ENCODE results near the gene ACACB.
"Not testable (repeated sequence)": the region's sequence is repeated elsewhere in the genome, so short reads cannot be mapped to it uniquely, and the experiment has no call there.

The ACACB gene

DNA sequence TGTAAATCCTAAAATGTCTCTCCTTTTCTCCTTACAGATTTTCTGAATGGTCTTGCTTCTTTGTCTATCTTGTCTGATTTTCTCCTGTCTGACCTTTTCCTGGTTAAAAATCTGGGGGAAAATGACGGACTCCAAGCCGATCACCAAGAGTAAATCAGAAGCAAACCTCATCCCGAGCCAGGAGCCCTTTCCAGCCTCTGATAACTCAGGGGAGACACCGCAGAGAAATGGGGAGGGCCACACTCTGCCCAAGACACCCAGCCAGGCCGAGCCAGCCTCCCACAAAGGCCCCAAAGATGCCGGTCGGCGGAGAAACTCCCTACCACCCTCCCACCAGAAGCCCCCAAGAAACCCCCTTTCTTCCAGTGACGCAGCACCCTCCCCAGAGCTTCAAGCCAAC, 23.0 kb downstream of the ACACB start:
- DNase-seq (ENCODE audit: extremely low read depth in 1 of 2, low read depth in 1 of 2): no peak

DNA sequence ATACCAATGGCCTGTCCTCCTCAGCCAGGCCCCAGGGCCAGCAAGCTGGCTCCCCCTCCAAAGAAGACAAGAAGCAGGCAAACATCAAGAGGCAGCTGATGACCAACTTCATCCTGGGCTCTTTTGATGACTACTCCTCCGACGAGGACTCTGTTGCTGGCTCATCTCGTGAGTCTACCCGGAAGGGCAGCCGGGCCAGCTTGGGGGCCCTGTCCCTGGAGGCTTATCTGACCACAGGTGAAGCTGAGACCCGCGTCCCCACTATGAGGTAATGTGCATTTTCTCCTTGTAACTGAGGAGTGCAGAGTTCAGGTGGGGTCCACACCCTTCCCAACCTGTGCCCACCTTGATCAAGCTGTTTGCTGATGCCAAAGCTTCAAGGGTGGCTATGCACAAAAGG, 23.4 kb downstream of the ACACB start:
- DNase-seq (ENCODE audit: extremely low read depth in 1 of 2, low read depth in 1 of 2): no peak

DNA sequence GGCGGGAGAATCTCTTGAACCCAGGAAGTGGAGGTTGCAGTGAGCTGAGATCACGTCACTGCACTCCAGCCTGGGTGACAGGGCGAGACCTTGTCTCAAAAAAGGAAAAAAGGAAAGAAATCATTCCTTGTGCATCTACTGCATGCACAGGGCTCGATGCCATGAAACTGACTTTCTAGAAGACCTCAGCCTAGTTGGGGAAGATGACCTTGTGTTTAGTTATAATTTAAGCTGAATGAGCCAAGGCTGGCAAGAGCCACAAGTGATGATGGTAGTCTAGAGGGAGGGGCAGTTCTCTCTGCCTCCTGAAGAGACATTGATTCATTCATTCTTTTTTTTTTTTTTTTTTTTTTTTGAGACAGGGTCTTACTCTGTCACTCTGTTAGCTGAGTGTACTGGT, 24.2 kb downstream of the ACACB start:
- DNase-seq (ENCODE audit: extremely low read depth in 1 of 2, low read depth in 1 of 2): no peak

DNA sequence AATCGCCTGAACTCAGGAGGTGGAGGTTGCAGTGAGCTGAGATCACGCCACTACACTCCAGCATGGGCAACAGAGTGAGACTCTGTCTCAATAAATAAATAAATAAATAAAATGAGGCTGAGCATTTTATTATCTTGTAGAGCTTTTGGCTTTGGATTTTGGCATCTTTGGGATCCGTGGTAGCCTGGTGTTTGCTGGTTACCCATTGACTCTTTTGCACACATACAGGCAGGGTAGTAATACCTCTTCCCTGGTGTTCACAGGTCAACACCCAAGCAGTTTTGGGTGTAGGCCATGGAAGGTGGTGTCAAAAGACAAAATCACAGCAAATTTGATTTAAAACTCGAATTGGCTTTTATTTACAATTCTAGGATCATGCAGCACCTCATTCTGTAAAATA, 27.8 kb downstream of the ACACB start:
- no peak for DNase-seq (ENCODE audit: extremely low read depth in 1 of 2, low read depth in 1 of 2)

DNA sequence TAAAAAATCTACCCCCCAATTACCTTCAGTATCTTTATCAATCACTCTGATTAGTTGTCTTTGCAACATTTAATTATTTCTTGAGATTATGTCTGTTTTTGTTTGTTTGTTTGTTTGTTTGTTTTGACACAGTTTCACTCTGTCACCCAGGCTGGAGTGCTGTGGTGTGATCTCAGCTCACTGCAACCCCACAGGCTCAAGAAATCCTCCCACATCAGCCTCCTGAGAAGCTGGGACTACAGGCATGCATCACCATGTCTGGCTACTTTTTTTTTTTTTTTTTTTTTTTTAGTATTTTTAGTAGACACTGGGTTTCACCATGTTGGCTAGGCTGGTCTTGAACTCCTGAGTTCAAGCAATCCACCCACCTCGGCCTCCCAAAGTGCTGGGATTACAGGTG, 30.7 kb downstream of the ACACB start:
- not testable (repeated sequence) for DNase-seq (ENCODE audit: extremely low read depth in 1 of 2, low read depth in 1 of 2)

DNA sequence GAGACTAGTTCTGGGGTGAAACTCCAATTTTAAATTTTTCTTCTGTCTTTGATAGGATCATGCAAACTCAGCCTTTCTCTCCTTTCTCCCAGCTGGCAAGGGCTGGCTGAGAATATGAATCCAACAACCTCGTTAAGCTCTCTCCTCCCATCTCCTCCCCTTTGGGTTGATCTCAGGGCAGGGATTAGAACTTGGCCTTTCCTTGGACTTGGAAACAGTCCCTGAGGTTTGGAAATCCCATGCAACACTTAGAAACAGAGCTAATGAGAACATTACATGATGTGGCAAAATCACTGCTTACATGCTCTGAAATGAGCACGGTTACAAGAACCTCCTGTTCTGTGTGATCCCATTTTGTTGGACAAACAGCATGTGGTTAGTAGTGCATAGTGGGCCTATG, 31.6 kb downstream of the ACACB start:
- DNase-seq (ENCODE audit: extremely low read depth in 1 of 2, low read depth in 1 of 2): no peak

DNA sequence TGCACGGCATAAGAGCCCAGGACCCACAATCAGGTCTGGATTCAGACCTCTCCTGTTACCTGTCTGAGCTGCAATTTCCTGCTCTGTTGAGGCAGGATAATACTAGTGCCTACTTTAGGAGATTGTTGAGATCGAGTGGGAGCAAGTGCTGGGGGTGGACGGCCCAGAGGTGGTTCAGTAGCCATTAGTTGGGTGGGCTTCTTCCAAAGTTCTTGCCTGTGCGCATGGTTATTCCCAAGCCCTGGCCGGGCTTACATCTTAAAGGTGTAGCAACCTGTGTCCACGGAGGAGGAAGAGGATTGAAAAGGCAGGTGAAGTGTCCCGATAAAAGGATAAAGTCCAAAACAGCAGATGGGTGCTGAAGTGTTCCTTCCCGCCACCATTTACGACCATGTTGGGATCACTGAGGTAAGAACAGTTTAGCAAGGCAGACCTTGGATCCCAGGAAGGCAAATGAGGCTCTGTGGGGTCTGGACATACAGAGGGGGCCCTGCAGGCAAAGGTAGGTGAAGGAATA, 33.8 kb downstream of the ACACB start:
- DNase-seq (ENCODE audit: extremely low read depth in 1 of 2, low read depth in 1 of 2): no peak

DNA sequence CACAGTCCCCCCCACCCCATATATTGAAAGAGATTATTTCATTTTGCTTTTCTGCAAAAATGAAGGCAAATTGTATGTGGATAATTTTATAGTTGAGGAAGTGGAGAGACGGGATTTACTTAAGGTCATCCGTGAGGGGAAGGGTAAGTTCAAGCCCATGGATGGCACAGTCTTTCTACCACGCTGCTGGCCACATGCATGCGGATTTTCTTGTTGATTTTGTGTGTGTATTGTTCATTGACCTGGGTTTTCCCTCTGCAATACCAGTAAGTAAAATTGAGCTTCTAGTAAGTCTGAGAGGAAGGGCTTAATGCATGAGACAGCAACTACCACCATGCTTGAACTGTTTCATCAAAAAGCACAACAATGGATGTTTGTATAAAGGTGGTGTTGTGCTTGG, 35.1 kb downstream of the ACACB start:
- DNase-seq (ENCODE audit: extremely low read depth in 1 of 2, low read depth in 1 of 2): no peak

DNA sequence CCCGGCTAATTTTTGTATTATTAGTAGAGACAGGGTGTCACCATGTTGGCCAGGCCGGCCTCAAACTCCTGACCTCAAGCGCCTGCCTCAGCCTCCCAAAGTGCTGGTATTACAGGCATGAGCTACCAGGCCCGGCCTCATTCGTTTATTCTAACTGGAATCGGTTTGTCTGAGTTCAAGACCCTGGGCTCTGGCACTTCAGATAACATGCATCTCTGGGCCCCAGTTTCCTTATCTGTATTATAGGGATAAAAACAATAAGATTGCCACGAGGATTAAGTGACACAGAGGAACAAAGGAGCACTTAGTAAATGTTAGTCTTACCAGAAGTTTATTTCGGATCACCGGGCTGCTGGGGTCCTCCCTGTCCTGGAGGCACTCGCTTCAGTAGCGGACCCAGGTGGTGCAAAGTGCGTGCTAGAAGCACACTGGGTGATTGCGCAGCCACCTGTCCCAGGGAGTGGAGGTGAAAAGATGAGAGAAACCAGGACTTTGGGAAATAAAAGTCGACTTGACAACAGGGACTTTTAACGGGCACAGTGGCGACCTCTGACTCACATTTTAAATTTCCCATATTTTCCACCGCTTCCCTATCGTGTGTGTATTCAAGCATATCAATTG, 37.5 kb downstream of the ACACB start:
- DNase-seq (ENCODE audit: extremely low read depth in 1 of 2, low read depth in 1 of 2): no peak

DNA sequence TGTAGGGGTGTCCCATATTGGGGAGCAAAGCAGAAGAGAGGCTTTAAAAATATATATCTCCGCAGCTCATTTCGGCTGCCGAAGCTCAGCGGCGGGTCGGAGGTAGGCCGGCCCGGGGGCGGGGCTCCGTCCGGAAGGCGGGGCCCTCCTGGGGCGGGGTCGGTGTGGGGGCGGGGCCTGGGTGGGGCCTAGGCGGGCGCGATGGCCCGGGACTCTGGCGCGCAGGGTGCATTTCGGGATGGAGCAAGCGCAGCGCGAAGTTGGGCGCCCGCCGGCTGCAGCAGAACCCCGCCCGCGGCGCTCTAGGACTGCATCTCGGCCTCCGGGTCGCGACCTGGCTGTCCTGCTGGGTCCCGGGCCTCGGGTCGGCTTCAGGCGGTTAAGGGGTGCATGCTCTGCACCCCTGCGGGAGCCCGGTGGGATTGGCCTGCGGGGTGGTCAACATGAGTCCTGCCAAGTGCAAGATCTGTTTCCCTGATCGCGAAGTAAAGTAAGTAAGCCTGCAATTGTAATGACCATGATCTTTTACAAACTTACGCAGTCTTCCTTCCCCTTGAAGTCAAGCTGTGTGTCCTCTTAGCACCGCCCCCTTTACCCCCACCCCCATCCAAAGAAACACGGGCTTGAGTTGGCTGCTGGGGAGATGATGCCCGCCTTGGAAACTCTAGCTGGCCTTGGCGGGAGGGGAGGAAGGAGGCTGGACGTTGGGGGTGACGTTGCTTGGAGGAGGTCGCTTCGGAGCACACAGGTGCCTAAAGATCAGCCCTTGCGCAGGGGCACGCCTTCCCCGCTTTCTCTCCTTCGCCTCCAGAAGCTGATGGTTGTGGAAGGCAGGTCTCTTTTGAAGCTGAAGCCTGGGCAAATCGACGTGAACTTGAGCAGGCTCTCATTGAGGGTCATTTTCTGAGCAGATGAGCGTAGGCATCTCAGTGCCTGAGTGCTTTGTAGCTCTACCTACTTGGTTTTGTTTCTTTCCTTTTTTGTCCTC, 38.4 kb downstream of the ACACB start:
- DNase-seq (ENCODE audit: extremely low read depth in 1 of 2, low read depth in 1 of 2): peak; percentile 64 to 70

DNA sequence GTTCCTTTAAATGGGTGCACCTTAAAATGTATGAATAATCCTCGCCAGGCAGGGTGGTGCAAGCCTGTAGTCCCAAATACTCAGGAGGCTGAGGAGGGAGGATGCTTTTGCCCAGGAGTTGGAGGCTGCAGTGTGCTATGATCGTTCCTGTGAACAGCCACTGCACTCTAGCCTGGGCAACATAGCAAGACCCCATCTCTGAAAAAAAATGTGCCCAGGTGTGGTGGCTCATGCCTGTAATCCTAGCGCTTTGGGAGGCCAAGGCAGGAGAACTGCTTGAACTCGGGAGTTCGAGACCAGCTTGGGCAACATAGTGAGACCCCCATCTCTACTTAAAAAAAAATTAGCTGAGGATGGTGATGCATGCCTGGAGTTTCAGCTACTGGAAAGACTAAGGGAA, 39.6 kb downstream of the ACACB start:
- DNase-seq (ENCODE audit: extremely low read depth in 1 of 2, low read depth in 1 of 2): no peak

DNA sequence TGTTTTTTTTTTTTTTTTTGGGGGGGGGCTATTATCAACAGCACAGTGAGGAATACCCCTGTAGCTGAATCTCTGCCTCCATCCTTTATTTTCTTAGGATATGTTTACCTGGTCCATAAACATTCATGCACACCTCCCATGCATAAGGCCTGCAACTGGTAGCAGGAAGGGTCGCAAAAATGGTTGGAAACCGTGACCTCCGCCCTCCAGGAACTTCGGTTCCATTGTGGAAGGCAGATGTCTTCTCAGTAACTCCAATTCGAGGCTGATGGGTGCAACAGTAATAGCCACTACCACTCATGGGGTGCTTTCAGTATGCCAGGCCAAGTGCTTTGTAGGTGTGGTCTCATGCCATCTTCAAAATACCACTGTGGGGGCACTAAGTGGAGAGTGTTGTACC, 40.2 kb downstream of the ACACB start:
- no peak for DNase-seq (ENCODE audit: extremely low read depth in 1 of 2, low read depth in 1 of 2)

DNA sequence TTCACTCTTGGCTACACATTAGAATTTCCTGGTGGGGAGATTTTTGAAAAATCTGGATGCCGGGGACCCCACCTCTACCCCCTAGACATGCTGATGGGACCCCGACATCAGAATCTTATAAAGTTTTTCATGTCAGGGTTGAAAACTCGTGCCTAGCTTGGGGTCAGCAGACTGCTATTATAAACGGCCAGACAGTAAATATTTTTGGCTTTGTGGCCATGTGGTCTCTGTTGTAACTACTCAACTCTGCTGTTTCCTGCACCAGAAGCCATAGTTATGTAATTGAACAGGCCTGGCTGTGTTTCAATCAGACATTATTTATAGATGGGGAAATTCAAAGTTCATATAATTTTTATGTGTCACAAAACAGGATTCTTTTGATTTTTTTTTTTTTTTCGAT, 41.6 kb downstream of the ACACB start:
- DNase-seq (ENCODE audit: extremely low read depth in 1 of 2, low read depth in 1 of 2): no peak

DNA sequence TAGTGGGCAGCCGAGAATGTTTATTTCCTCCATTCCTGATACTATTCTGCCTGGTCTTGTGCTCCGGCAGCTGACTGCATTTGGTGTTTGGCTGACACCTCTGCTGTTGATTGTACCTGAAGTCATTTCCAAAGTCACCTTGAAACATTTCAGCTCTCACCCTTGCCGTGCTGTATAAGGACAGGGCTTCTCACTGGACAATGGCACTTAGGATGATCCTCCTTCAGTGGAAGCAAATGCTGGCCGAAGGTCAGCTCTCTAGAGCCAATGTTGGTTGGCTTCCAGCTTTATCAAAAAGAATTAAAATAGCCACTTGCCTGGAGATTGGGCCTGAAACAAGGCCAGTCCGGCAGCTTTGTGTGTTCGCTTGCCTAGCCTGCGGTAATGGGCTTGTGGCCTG, 44.0 kb downstream of the ACACB start:
- no peak for DNase-seq (ENCODE audit: extremely low read depth in 1 of 2, low read depth in 1 of 2)

DNA sequence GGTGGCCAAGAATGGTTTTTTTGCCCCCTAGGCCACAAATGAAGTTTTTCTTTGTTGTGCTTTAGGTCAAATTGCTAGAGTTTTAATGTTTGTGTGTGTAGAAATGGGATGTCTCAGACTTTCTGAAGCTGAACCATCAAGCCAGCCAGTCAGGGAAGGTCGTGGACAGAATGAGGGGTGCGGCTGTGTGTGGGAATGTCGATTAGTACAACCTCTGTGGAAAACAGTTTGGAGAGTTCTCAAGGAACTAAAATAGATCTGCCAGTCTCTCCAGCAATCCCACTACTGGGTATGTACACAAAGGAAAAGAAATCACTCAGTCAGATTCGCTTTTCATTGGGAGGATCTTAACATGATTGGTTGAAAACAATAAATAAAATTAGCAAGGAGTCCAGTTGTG, 44.5 kb downstream of the ACACB start:
- no peak for DNase-seq (ENCODE audit: extremely low read depth in 1 of 2, low read depth in 1 of 2)

DNA sequence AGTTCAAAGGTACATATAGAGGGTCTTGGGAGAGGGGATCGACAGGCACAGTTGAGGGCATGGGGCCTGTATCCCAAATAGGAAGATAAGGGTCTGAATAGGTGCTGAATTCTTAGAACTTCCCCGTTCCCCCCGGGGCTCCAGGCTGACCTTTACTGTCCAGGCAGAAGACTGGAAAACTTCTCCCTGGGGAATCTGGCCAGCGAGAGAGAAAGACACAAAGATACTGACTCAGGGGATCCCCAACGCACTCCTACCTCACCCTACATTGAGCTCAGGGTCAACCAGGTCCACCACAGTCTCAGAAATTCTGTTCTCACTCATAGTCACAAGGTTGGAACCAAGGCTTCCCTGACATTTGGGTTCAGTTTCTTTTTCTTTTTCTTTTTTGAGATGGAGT, 46.2 kb downstream of the ACACB start:
- DNase-seq (ENCODE audit: extremely low read depth in 1 of 2, low read depth in 1 of 2): no peak

DNA sequence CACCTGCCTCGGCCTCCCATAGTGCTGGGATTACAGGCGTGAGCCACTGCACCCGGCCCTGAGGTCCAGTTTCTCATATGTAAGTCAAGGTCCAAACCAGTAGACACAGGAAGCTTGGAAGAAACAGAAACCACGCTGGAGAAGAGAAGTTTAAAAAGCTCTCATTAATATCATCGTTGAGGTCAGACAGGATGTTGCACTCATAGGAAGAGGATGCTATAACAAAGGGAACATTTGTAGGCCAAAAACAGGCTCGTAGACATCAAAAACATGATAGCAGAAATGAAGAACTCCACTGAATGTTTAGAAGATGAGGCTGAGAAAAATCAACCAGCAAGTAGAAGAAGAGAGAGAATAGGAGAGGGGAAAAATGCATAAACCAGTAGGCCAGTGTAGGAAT, 46.8 kb downstream of the ACACB start:
- DNase-seq (ENCODE audit: extremely low read depth in 1 of 2, low read depth in 1 of 2): no peak

DNA sequence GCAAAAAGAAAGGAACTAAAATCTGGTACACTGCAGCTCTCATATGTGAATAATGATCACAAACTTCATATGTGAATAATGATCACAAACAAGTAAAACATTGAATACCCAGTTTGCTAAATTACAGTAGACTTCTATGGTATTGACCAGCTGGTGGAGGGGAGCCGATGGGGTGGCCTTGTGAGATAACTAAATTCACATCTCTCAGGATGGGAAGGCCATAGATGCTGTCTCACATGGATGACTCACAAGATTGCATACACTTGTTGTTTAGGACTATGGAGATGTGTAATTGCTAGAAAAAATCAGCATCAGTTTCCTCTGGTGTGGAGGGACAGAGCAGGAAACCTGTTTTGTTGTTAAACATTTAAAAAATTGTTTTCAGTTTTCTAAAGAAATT, 49.2 kb downstream of the ACACB start:
- DNase-seq (ENCODE audit: extremely low read depth in 1 of 2, low read depth in 1 of 2): no peak

DNA sequence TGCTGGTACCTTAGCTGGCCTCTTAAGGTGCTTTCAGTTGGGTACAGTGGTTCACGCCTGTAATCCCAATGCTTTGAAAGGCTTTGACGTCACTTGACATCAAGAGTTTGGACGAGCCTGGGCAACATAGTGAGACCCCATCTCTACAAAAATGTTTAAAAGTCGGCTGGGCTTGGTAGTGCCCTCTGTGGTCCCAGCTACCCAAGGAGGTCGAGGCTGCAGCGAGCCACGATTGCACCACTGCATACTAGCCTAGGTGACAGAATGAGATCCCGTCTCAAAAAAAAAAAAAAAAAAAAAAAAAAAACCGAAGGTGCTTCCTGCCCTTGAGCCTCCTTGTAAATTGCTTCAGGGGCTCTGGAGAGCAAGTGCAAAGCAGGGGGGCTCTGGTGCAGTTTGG, 50.0 kb downstream of the ACACB start:
- no peak for DNase-seq (ENCODE audit: extremely low read depth in 1 of 2, low read depth in 1 of 2)

DNA sequence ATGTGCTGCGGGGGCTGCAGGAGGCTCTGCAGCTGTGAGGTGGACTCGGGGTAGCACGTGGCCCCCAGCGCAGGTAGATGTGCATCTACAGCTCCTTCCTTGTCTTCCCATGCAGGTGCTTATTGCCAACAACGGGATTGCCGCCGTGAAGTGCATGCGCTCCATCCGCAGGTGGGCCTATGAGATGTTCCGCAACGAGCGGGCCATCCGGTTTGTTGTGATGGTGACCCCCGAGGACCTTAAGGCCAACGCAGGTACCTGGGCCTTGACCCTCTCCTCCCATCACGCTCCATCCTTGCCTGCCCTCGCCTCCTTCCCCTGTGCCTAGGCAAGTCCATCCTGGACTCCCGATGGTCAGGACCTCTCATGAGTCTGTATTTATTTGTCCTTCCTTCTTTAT, 51.4 kb downstream of the ACACB start:
- DNase-seq (ENCODE audit: extremely low read depth in 1 of 2, low read depth in 1 of 2): no peak

DNA sequence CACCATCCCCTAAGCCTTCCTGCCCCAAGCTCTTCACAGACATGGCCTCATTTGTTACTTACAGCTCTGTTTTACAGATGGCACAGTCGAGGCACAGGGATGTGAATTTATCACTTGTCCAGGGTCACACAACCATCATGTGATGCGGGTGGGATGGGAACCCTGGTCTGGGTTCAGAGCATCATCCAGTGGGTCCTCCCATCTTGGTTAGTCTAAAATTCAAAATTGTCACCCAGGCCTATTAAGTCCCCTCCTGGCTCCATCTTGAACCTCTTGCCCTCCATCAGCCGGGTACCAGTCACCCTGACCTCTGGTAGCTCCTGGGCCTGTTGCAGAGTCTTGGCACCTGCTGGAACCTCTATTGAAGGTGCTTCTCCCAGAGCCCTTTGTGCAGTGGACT, 52.9 kb downstream of the ACACB start:
- DNase-seq (ENCODE audit: extremely low read depth in 1 of 2, low read depth in 1 of 2): no peak

DNA sequence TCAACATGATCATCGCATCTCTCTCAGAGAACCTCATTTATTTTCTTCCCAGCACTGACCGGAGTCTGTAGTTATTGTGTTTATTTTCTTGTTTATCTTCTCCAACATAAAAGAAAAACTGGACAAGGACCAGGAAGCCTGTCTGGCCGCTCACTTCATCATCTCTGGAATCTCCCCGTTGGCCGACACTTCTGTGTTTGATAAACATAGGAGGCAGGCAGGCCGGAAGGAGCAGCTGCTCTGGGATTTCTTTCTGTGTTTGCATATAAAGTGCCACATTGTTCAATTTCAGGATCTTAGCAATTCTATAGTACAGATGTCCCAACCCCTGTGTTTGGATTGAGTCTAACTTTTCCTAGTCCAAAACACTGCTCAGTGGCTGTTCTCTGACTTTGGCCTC, 53.3 kb downstream of the ACACB start:
- no peak for DNase-seq (ENCODE audit: extremely low read depth in 1 of 2, low read depth in 1 of 2)

All from stimulated activated CD8-positive, alpha-beta memory T cell treated with anti-CD3 and anti-CD28 coated beads, Interleukin-7, amount 100 ng/mL, for 48 hours (primary cell).